ENCODE data around the gene URB2. TPM values are rescaled to one million over a fixed set of nuclear protein-coding genes. Genes with fewer than 3 reads are reported as not detected.

The URB2 gene
- total RNA-seq, 1 donor from 2014 or later = 9.7 TPM

DNA sequence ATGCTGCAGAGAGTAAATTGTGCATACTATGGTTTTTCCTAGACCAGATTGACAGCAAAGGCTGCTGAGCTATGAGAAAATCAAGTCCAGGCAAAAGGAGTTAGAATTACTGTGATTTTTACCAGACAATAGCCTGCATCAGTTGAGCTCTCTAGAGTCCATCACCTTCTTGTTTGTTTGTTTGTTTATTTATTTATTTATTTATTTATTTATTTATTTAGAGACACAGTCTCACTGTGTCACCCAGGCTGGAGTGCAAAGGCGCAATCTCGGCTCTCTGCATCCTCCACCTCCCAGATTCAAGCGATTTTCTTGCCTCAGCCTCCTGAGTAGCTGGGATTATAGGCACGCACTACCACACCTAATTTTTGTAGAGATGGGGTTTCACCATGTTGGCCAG lies 43.3 kb upstream of the URB2 start:
- Histone ChIP-seq H3K27me3 (ENCODE audit: insufficient read depth, low read length) (peaks cover 3% of the 10 kb centered on the region), H3K4me1 (ENCODE audit: insufficient read depth, low read length) (peaks cover 7% of the 10 kb centered on the region), H2AFZ (ENCODE audit: low read depth, low read length) (no peak overlapping the region), H3K9ac (ENCODE audit: low read length) (no peak overlapping the region), H3K27ac (ENCODE audit: low read depth, low read length) (no peak overlapping the region), H3K9me3 (ENCODE audit: insufficient read depth, low read depth, low read length) (no peaks in the 10 kb centered on the region), H3K36me3 (ENCODE audit: insufficient read depth, low read length) (no peaks in the 10 kb centered on the region), H3K79me2 (ENCODE audit: insufficient read depth, low read length) (no peaks in the 10 kb centered on the region), H4K20me1 (ENCODE audit: insufficient read depth, low read length) (no peaks in the 10 kb centered on the region), H3K4me2 (ENCODE audit: low read length) (no peak overlapping the region), H3K4me3 (ENCODE audit: insufficient read depth, low read depth, low read length) (no peak overlapping the region)
- H3K4me1 Mint-ChIP-seq (ENCODE audit: low read depth, unreplicated experiment) = peaks cover 12% of the 10 kb centered on the region
- no peaks in the 10 kb centered on the region for H3K27me3 Mint-ChIP-seq (ENCODE audit: low read depth, unreplicated experiment)
- H3K27ac Mint-ChIP-seq (ENCODE audit: unreplicated experiment) = no peak overlapping the region
- no peaks in the 10 kb centered on the region for H3K9me3 Mint-ChIP-seq (ENCODE audit: unreplicated experiment)
- no peak for FAIRE-seq
- no peak overlapping the region for H3K4me3 Mint-ChIP-seq (ENCODE audit: unreplicated experiment)
- DNase-seq (ENCODE audit: low read depth) = no peak
- H3K36me3 Mint-ChIP-seq (ENCODE audit: low read depth, unreplicated experiment) = no peaks in the 10 kb centered on the region
- TF ChIP-seq CTCF (IDR thresholded peaks at IDR 0.05; ENCODE audit: insufficient read depth, low read depth, low read length) (no peak), EZH2 (IDR thresholded peaks at IDR 0.05; ENCODE audit: insufficient read depth, low read length) (no peak)

DNA sequence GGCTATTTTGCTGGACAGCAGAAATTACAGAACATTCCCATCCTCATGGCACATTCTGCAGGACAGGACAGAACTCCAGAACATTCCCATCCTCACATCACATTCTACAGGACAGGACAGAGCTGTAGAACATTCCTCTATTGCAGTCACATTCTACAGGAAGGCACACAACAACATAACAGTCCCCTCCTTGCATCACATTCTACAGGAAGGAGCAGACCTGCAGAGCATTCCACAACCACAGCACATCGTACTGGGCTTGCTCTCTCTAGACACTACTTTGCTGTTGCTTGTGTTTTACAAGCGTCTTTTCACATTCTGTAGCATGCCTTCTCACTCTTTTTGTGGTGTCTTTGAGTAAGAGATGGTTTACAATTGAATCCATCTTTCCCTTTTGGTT lies 40.7 kb upstream of the URB2 start:
- Histone ChIP-seq H3K27ac (ENCODE audit: low read depth, low read length) (no peak overlapping the region), H4K20me1 (ENCODE audit: insufficient read depth, low read length) (no peaks in the 10 kb centered on the region), H3K36me3 (ENCODE audit: insufficient read depth, low read length) (no peaks in the 10 kb centered on the region), H3K4me3 (ENCODE audit: insufficient read depth, low read depth, low read length) (no peak overlapping the region), H3K9ac (ENCODE audit: low read length) (no peak overlapping the region), H3K4me1 (ENCODE audit: insufficient read depth, low read length) (no peaks in the 10 kb centered on the region), H3K4me2 (ENCODE audit: low read length) (no peak overlapping the region), H3K79me2 (ENCODE audit: insufficient read depth, low read length) (no peaks in the 10 kb centered on the region), H3K27me3 (ENCODE audit: insufficient read depth, low read length) (no peaks in the 10 kb centered on the region), H3K9me3 (ENCODE audit: insufficient read depth, low read depth, low read length) (no peaks in the 10 kb centered on the region), H2AFZ (ENCODE audit: low read depth, low read length) (no peak overlapping the region)
- no peak for DNase-seq (ENCODE audit: low read depth)
- FAIRE-seq = no peak
- Mint-ChIP-seq H3K9me3 (ENCODE audit: unreplicated experiment) (no peaks in the 10 kb centered on the region), H3K27me3 (ENCODE audit: low read depth, unreplicated experiment) (no peaks in the 10 kb centered on the region), H3K4me3 (ENCODE audit: unreplicated experiment) (no peak overlapping the region), H3K4me1 (ENCODE audit: low read depth, unreplicated experiment) (peaks cover 4% of the 10 kb centered on the region), H3K36me3 (ENCODE audit: low read depth, unreplicated experiment) (peaks cover 2% of the 10 kb centered on the region), H3K27ac (ENCODE audit: unreplicated experiment) (no peak overlapping the region)
- TF ChIP-seq EZH2 (IDR thresholded peaks at IDR 0.05; ENCODE audit: insufficient read depth, low read length) (no peak), CTCF (IDR thresholded peaks at IDR 0.05; ENCODE audit: insufficient read depth, low read depth, low read length) (no peak)

DNA sequence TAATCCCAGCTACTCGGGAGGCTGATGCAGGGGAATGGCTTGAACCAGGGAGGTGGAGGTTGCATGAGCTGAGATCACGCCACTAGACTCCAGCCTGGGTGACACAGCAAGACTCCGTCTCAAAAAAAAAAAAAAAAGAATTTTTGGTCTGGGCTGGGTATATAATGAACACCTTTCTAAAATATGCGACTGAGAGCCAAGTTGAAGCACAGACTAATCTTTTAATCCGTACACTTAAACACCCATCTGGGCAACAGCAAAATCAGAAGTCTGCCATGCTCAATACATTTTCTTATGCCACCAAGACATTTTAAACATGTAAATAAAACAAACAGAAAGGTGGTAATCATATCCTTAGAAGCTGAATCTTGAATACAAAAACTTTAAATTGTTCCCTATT lies 35.9 kb upstream of the URB2 start:
- H4K20me1 ChIP-seq (ENCODE audit: insufficient read depth, low read length) = peaks cover under 1% of the 10 kb centered on the region
- peaks cover 10% of the 10 kb centered on the region for H3K79me2 ChIP-seq (ENCODE audit: insufficient read depth, low read length)
- H3K9me3 ChIP-seq (ENCODE audit: insufficient read depth, low read depth, low read length) = no peaks in the 10 kb centered on the region
- H3K27me3 ChIP-seq (ENCODE audit: insufficient read depth, low read length) = no peaks in the 10 kb centered on the region
- H3K36me3 ChIP-seq (ENCODE audit: insufficient read depth, low read length) = peaks cover 4% of the 10 kb centered on the region
- no peak overlapping the region for H3K4me3 Mint-ChIP-seq (ENCODE audit: unreplicated experiment)
- H3K36me3 Mint-ChIP-seq (ENCODE audit: low read depth, unreplicated experiment) = peaks cover 10% of the 10 kb centered on the region
- no peak overlapping the region for H3K4me3 ChIP-seq (ENCODE audit: insufficient read depth, low read depth, low read length)
- TF ChIP-seq EZH2 (IDR thresholded peaks at IDR 0.05; ENCODE audit: insufficient read depth, low read length) (no peak), CTCF (IDR thresholded peaks at IDR 0.05; ENCODE audit: insufficient read depth, low read depth, low read length) (no peak)
- no peaks in the 10 kb centered on the region for H3K27me3 Mint-ChIP-seq (ENCODE audit: low read depth, unreplicated experiment)
- no peak overlapping the region for H3K27ac Mint-ChIP-seq (ENCODE audit: unreplicated experiment)
- no peak overlapping the region for H3K27ac ChIP-seq (ENCODE audit: low read depth, low read length)
- H2AFZ ChIP-seq (ENCODE audit: low read depth, low read length) = no peak overlapping the region
- DNase-seq (ENCODE audit: low read depth) = no peak
- H3K9ac ChIP-seq (ENCODE audit: low read length) = no peak overlapping the region
- H3K4me1 ChIP-seq (ENCODE audit: insufficient read depth, low read length) = no peaks in the 10 kb centered on the region
- H3K4me1 Mint-ChIP-seq (ENCODE audit: low read depth, unreplicated experiment) = peaks cover 2% of the 10 kb centered on the region
- no peak overlapping the region for H3K4me2 ChIP-seq (ENCODE audit: low read length)
- H3K9me3 Mint-ChIP-seq (ENCODE audit: unreplicated experiment) = no peaks in the 10 kb centered on the region
- FAIRE-seq = no peak
